Pancreas (tissue), 10 donors: ENCODE measurements around the gene PCED1B. TPM values are rescaled to one million over a fixed set of nuclear protein-coding genes. Genes with fewer than 3 reads are reported as not detected.
A peak's percentile ranks its signal among the peaks of the same experiment; 100 is the strongest.

ENCODE experiments used
- ATAC-seq, 4 donors: fragments of 200-7000 bp; cut with Tn5 transposase; one replicate each; pipeline versions ENCODE4 v1.8.0 to v1.9.1; 2020; ENCODE audit warnings: mild to moderate bottlenecking in 4 of 4, moderate library complexity in 4 of 4
- DNase-seq, 6 donors: peaks; one replicate each; pipeline ENCODE4 v3.0.0-alpha.2; 2020
- FAIRE-seq: peaks from 2 replicates; lab custom pipeline; 2012; peaks lifted over from hg19 to GRCh38; lab: Jason Lieb, UNC
- H3K27ac ChIP-seq, 4 donors: fragments of 200-600 bp; sonication (generic); 1 replicate in 3 of 4; 2 replicates in 1 of 4; pipeline versions ENCODE4 v1.5.0 to v1.8.0; 2020
- H3K27me3 ChIP-seq, 4 donors: fragments of 200-600 bp; one replicate each; pipeline ENCODE4 v1.8.0; 2021
- H3K36me3 ChIP-seq, 3 donors: fragments of 200-600 bp; sonication (generic) in 1 of 3; one replicate each; pipeline versions ENCODE4 v1.5.0 to v1.8.0; 2020 to 2021
- H3K4me1 ChIP-seq, 3 donors: fragments of 200-600 bp; one replicate each; pipeline ENCODE4 v1.8.0; 2021
- H3K4me3 ChIP-seq, 4 donors: fragments of 200-600 bp; sonication (generic) in 2 of 4; one replicate each; pipeline versions ENCODE4 v1.5.0 to v1.8.0; 2020 to 2021
- H3K9me3 ChIP-seq, 4 donors: fragments of 200-600 bp; one replicate each; pipeline ENCODE4 v1.8.0; 2021
- WGBS, 2 donors: extraction: QIAGEN DNeasy Blood & Tissue Kit; methylation state at CpG; one replicate each; pipeline ENCODE4 v1.1.7; 2013; 5-methylcytosine and 5-hydroxymethylcytosine counted together
- intact Hi-C, 3 donors: fragments of 100-400 bp; cut with DNase I; formaldehyde crosslinking; loops; one replicate each; pipeline versions ENCODE4 v1.11.1 to v1.14.2; 2022
- polyA plus RNA-seq, 2 donors: library from polyadenylated mRNA; stranded (reverse); fragments of 200-250 nt; gene quantifications; one replicate each; pipeline ENCODE4 v1.2.3, GENCODE V29; 2013
- total RNA-seq, 6 donors: library from RNA; stranded (reverse); fragmentation: NEBNext Ultra II Directional in 4 of 6; extraction: Animal tissue kit (Norgen Biotek cat#: 25700) in 4 of 6; gene quantifications; one replicate each; pipeline versions ENCODE4 v1.2.1 to v1.2.4, GENCODE V29; 2021 to 2023
- TF ChIP-seq, protein P1 (sequence below), 4 donors: fragments of 200-600 bp; sonication (generic) in 3 of 4; IDR thresholded peaks; one replicate each; pipeline versions ENCODE4 v1.5.0 to v1.8.0; 2021; ENCODE audit warnings: antibody characterized with exemption in 4 of 4
- donor health status: healthy with polysubstance abuse.
- donor health status: DM: no; HTN: no; CAD: no; lungs with moderate emphysema.
- donor health status: DM: no; HTN: no; CAD: no.
- donor health status: control.
- donor health status: control.
- donor health status: Bipolar disorder and iron deficiency.
- donor health status: DM: yes; HTN: yes; CAD: no.
- donor health status: DM: no; HTN: no; CAD: no.
- donor health status: DM: no; HTN: no; CAD: no.
- donor health status: DM: yes; HTN: yes; CAD: no.

The PCED1B gene, protein sequence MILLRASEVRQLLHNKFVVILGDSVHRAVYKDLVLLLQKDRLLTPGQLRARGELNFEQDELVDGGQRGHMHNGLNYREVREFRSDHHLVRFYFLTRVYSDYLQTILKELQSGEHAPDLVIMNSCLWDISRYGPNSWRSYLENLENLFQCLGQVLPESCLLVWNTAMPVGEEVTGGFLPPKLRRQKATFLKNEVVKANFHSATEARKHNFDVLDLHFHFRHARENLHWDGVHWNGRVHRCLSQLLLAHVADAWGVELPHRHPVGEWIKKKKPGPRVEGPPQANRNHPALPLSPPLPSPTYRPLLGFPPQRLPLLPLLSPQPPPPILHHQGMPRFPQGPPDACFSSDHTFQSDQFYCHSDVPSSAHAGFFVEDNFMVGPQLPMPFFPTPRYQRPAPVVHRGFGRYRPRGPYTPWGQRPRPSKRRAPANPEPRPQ
- total RNA-seq, result 1 to 10 TPM in 4 of 6 donors, under 1 TPM in 2; 0.71 to 6.4 (median 1.5) TPM
- polyA plus RNA-seq, result 1 to 10 TPM; 1.8 to 2.4 TPM

DNA sequence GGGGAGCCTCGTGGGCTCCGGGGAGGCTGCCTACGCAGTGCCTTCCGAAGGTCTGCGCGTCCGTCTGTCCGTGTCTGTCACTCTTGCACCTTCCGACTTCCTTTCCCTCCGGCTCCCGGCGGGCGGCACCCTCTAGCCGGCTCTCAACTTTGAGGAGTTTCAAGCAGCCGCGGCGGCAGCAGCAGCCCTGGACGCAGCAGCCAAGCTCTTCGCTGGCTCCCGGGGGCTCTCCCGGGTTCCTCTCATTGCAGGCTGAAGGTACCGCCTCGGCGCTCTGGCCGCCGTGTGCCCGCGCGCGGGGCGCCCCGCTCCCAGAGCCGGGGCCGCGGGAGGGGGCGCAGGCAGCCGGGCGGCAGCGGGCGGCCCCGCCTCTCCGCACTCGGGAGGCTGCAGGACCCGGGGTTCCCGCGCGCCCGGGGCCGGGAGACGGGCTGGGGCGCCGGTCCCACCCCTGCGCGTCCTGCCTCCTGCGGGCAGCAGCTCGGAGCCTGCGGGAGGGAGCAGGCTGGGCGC lies at the start of gene PCED1B, which contains the start of gene AMIGO2:
PCED1B (plus strand) TSS at position 154 of the 513 bp plus-strand sequence. CDS start 155,443 bp downstream, outside the sequence.
AMIGO2 (minus strand) TSS at position 492 of the 513 bp plus-strand sequence. CDS start 957 bp downstream, outside the sequence.
- Histone ChIP-seq H3K4me1 (peaks cover 0 to 14% (median 0%) of the 10 kb centered on the region in 3 donors), H3K9me3 (no peaks in the 10 kb centered on the region), H3K4me3 (peak within 1 kb of the TSS; percentile 55 to 77 (median 70)), H3K27ac (peak within 1 kb of the TSS; percentile 49 to 88 (median 66)), H3K36me3 (no peaks in the 10 kb centered on the region), H3K27me3 (no peaks in the 10 kb centered on the region)
- 0% methylated on average over 45 to 58 of the region's 58 CpGs for WGBS, 2 donors
- TF ChIP-seq, protein P1, sequence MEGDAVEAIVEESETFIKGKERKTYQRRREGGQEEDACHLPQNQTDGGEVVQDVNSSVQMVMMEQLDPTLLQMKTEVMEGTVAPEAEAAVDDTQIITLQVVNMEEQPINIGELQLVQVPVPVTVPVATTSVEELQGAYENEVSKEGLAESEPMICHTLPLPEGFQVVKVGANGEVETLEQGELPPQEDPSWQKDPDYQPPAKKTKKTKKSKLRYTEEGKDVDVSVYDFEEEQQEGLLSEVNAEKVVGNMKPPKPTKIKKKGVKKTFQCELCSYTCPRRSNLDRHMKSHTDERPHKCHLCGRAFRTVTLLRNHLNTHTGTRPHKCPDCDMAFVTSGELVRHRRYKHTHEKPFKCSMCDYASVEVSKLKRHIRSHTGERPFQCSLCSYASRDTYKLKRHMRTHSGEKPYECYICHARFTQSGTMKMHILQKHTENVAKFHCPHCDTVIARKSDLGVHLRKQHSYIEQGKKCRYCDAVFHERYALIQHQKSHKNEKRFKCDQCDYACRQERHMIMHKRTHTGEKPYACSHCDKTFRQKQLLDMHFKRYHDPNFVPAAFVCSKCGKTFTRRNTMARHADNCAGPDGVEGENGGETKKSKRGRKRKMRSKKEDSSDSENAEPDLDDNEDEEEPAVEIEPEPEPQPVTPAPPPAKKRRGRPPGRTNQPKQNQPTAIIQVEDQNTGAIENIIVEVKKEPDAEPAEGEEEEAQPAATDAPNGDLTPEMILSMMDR (IDR thresholded peaks at IDR 0.05), result no peak
- DNase-seq (peak; percentile 70 to 93 (median 82)), ATAC-seq (peak; percentile 74 to 90 (median 84)), FAIRE-seq (no peak)
- intact Hi-C loops, result loop anchor here in 1 of 3 donors (10.0 kb wide), 1 partner anchor 225 kb away; no protein-coding TSS in a partner anchor

DNA sequence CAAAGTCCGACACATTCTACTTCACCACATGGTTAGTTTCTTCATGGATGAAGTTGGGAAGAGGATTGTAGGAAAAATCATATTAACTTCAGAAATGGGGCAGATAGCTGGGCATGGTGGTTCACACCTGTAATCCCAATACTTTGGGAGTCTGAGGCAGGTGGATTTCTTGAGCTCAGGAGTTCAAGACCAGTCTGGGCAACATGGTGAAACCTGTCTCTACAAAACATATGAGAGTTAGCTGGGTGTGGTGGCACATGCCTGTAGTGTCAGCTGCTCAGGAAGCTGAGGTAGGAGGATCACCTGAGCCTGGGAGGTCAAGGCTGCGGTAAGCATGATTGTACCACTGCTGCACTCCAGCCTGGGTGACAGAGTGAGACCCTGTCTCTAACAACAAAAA lies 49.5 kb upstream of the PCED1B start:
- Histone ChIP-seq H3K9me3 (no peaks in the 10 kb centered on the region), H3K4me1 (no peaks in the 10 kb centered on the region), H3K27ac (no peak overlapping the region), H3K4me3 (no peak overlapping the region), H3K36me3 (no peaks in the 10 kb centered on the region), H3K27me3 (no peaks in the 10 kb centered on the region)
- intact Hi-C loops, result loop anchor here in 2 of 3 donors (5.0 to 10.0 kb wide), 3 partner anchors 282 to 747 kb away; no protein-coding TSS in a partner anchor
- FAIRE-seq, result no peak
- no peak for DNase-seq
- TF ChIP-seq, protein P1 (IDR thresholded peaks at IDR 0.05), result no peak
- ATAC-seq, result no peak
- 89 to 96% methylated on average over 2 of the region's 2 CpGs for WGBS, 2 donors

DNA sequence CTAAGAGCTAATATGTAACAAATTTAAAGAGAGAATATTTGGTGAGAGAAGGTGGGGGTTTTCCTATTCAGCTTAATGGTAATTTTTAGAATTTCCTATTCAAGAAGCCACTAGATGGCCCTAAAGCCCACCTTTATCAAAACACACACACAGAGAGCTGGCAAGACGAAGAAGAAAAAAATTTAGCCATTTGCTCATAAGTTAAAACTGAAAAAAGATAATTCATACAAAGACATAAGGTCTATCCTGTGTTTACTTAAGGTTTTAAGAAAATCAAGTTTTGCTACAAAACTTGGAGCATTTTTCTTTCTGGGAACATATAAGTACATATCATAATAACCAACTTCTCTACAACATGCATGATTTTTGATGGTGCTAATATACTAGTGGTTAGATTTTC lies 46.8 kb upstream of the PCED1B start:
- DNase-seq (no peak), FAIRE-seq (peak; percentile 92), ATAC-seq (peak; percentile 78 to 89 (median 86))
- TF ChIP-seq, protein P1 (IDR thresholded peaks at IDR 0.05), result peak in 2 of 4 donors; percentile 28 to 44
- Histone ChIP-seq H3K27ac (no peak overlapping the region), H3K4me3 (no peak overlapping the region), H3K4me1 (peaks cover 4 to 10% (median 5%) of the 10 kb centered on the region in 3 donors), H3K36me3 (no peaks in the 10 kb centered on the region), H3K27me3 (no peaks in the 10 kb centered on the region), H3K9me3 (no peaks in the 10 kb centered on the region)
- WGBS, 2 donors, result 4% methylated on average over 1 of the region's 1 CpG
- intact Hi-C loops, result loop anchor here in 2 of 3 donors (5.0 to 10.0 kb wide), 3 partner anchors 280 to 745 kb away; no protein-coding TSS in a partner anchor

DNA sequence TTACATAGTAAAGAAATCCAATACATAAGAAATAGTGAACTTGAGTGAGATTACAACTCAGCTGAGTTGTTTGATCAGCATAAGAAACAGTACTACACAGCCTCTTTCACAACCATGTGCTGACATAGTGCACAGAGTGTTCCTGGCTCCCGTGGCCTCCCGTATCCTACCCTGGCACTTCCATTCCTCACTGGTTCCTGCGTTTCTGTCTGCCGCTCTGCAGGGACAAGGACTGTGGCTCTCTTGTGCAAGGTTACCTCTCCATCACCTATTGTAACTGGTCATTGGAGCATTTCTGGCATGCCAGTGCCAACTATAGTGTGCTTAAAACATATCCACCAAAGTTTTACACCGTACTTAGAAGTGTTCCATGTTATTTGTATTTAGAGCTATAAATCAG lies 46.3 kb upstream of the PCED1B start:
- 28 to 38% methylated on average over 5 of the region's 5 CpGs for WGBS, 2 donors
- no peak for FAIRE-seq

More for the DNA sequence above, 46.3 kb upstream of the PCED1B start:
- TF ChIP-seq, protein P1 (IDR thresholded peaks at IDR 0.05), result no peak
- Histone ChIP-seq H3K36me3 (no peaks in the 10 kb centered on the region), H3K4me3 (no peak overlapping the region), H3K27ac (no peak overlapping the region), H3K4me1 (peaks cover 8 to 15% (median 9%) of the 10 kb centered on the region in 3 donors), H3K27me3 (no peaks in the 10 kb centered on the region), H3K9me3 (no peaks in the 10 kb centered on the region)
- intact Hi-C loops, result loop anchor here in 2 of 3 donors (5.0 to 10.0 kb wide), 3 partner anchors 279 to 744 kb away; no protein-coding TSS in a partner anchor
- ATAC-seq (peak; percentile 69 to 81 (median 75)), DNase-seq (peak in 1 of 6 donors; percentile 22)
